Measurements from ENCODE around the gene RNF113A.
"Not testable (repeated sequence)": the region's sequence is repeated elsewhere in the genome, so short reads cannot be mapped to it uniquely, and the experiment has no call there.

RNF113A gene

GRCh38 chrX:119828446-119828845 lies 43.1 kb downstream of the RNF113A start:
- DNase-seq, result no peak

GRCh38 chrX:119826399-119826959 lies 45.1 kb downstream of the RNF113A start:
- no peak for DNase-seq

DNA sequence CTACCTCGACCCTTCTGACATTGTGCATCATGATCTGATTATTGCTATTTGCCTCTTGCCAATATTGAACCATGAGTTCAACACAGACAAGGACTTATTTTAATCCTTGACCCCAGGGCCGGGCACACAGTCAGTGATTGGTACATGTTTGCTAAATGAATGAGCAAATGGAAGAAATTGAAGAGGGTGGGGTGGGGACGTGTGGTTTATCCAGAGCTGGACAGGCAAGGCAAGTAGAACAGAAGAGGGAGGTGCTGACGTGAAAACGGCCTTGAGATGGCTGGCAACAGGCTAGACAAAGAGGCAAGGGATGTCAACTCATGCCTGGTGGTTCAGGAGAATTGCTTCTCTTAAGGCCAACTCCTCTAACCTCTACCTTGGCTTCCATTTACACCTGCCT lies 47.3 kb downstream of the RNF113A start:
- DNase-seq, result not testable (repeated sequence)

- not testable (repeated sequence) for DNase-seq
Measured at GRCh38 chrX:119821703-119822102, 49.8 kb downstream of the RNF113A start.

Measured in NCI-H82 (cell line).